Measurements from ENCODE around the gene FNDC1.

Gene FNDC1

DNA sequence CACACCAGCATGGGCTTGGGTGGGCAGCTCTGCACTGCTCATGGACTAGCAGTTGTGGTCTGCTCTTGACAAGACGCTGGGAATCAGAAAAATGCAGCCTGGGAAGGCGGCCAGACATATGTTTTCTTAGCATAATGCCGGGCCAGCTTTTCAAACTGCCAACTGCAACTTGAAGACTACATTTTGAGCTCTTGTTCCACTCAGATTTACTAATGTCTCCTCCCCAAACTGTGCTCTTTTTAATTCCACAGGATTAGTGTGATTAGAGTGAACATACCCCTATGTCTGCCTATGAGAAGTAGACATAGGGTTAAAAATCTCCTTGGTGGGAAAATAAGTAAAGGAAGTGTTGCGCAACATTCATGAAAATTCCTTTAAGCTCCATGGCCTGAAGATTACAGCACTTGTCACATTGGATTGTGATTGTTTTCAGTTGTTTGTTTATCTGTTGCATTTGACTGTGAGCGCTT lies 5.3 kb upstream of the FNDC1 start:
- DNase-seq, result no peak

DNA sequence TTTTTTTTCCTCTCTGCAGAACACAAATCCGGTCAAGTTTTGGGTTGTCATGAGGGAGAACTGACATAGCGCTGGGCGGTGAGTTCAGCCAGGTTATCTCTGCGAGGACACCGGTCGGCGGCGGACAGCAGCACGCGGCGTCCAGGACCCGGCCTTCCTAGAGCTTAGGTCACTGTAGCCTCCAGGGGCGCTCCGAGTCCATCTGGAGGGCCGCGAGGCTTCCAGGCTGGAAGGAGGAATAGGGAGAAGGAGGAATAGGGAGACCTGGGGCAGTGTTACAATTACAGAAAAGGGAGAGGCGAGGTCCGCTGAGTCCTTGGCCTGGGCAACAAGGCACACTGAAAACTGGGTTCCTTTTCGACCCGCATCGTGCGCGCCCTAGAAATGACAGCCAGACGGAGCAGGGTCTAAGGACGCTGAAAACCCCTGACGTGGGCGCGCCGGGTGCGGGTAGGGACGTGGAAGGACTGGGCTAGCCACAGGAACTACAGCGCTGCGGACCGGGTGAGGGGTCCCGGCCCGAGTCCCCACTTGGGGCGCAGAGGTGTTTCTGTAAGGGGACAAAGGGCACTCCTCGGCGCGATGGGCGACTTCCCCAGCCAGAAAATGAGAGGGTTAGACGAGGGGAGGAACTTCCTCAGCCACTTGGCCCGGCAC lies 536 bp upstream of the FNDC1 start:
- DNase-seq, result no peak

DNA sequence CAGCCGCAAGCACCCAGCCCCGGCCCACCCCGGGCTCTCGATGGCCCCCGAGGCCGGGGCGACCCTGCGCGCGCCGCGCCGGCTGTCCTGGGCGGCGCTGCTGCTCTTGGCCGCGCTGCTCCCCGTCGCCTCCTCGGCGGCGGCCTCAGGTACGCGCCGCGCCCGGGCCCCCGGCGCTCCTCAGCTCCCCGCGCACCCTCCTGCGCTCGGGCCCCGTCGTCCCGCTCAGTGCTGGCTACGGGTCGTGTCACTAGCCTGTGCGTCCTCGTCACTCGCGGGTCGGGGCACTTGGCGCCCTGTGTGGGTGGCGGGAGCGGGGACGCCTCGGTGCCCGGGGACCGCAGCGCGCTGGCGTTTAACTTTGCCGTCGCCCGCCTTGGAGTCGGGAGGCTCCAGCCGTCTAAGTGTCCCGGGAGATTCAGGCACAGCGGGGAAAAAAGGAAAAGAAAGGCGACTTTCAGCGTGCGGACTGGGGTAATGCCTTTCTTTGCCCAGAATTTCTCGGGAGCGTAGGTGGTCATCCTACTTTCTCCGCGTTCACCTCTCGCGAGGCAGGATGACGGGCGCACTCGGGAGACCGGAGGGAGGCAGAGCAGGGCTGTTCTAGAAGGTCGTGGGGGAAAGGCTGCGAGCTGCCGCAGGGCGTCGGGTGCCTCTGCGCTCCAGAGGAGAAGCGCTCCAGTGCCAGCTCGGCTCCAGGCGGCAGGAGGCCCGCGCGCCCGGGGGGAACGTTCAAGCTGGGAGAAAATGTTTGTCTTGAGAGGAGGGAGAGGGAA lies 545 bp downstream of the FNDC1 start:
- peak; percentile 4 for DNase-seq

DNA sequence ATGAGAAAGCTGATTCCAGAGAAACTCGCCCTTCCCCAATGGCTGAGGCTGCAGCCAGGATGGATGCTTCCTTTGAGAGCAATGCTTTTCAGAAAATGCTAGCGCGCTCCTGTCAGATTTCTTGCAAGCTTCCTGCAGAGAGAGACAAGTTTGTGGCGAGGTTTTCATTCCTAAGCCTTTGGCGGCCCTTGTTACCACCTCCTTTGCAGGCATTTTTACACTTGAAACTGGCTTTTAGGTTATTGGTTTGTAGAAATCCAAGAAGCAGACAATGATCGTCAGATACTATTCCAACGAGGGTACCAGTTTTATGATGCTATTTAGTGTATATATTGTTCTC lies 1.1 kb downstream of the FNDC1 start:
- no peak for DNase-seq

DNA sequence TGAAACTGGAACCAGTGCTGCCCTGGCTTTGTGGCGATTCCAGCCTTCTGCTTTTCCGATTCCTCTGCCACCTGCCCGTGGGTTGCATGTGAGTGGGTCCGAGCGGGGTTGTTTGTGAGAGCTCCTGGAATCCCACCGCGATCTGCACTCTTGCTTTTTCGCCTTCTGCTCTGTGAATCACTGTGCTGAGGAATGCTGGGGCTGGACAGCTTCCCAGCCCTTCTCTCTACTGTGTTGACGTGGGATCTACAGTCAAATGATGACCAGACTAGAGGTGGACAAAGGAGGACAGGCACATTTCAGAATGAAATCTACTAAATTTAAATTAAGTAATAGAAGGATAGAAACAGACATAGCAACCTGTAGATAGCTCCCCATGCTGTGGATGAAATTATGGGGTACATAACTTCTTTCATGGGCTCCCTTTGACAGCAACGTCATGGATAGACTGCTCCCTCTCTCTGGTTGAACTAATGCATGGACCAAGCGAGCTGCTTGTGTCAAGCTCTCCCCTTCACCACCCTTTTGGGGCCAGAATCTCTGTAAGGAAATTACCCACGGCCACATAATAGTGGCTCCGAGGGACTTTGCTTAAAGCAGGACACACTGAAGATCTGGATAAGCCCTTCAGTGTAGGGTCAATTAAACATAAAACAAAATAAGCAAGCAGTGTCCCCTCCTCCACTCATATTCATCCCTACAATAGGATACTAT lies 2.0 kb downstream of the FNDC1 start:
- DNase-seq, result no peak

DNA sequence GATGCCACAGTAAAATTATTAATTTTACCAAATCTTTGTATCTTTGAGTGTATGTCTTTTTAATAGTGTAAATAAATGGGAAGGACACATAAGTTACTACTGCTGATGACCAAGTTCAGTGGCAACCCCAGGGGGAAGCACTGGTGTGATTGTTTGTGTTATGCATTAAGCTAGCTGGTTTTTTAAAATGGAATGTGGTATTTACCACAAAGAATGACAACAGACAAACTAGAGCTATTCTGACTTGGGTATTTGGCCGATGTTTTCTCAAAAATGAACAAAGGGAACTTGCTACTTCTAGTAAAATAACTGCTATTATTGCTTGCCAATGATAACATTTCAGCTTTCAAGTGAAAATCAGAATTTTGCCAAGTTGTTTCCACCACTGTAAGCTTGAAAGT lies 2.9 kb downstream of the FNDC1 start:
- DNase-seq, result no peak

DNA sequence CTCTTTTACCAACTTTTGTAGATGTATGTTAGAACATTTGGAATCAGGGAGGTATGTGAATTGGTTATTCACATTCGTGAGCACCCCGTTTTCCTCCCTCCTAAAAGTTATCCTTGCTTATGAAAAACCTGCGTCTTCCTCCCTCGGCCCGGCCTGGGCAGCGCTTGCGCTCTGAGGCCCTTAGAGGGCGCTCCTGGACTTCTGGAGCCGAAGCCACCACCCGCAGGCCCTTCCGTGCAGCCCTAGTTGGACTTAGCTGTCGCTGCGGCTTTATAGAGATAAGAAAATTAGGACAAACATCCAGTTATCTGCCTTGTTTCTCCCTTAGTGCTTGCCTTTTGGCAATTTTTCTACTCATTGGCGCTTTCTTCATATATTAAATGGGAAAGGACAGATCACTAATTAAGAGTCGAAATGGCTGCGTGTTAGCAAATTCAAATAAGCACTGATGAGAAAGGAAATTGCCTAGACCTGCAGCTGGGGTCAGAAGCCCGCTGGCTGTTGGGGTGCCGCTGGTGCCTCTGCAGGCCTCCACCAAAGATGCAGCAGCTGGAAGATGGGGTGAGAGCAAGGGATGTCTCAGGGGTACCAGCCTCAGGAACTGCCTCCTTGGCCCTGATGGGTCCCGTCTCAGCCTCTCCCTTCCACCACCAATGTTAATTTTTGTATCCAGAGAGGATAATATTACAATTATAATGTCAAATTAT lies 5.2 kb downstream of the FNDC1 start:
- peak; percentile 46 for DNase-seq

DNA sequence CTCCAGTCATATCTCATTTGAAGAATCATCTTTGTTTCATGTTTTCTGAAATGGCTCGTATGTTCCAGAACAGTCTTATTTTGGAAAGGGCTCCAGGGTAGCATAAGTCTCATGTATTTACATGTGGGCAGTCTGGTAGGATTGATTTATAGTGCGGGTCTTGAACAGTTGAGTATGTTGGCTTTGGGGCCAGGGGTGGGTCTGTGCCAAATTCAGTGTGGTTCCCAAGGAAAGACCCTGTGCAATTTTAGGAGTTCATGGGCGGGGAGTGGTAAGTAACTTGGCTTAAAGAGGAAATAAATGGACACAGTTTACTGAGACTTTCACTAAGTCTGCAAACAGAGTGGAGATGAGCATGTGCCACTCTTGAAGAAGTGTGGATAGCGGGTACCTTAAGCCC lies 7.7 kb downstream of the FNDC1 start:
- DNase-seq, result no peak

DNA sequence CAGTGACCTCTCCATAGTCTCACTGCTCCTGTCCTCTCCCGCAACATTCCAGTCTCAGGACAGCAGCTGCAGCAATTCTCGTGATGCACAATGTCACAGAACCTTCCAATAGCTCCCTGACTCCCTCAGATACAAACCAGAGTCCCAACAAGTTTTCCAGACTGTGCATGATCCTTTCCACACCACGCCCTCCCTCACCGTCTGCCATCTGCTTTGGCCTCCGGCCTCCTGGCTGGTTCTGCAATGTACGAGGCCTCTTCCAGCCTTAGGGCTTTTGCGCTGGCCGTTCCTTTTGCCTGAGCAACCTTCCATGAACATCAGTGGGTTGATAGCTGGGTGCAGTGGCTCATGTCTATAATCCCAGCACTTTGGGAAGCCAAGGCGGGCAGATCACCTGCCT lies 9.6 kb downstream of the FNDC1 start:
- no peak for DNase-seq

DNA sequence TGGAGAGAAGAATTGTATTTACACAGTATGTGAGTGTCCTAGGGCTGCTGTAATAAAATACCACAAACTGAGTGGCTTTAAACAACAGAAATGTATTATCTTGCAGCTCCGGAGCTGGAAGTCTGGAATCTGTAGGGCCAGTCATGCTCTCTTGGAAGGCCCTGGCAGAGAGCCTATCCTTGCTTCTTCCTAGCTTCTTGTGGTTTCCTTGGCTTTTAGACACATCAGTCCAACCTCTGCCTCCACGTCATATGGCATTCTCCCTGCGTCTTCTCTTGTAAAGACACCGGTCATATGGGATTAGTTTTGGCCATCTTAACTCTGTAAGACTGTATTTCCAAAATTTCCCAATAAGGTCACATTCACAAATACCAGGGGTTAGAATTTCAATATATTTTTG lies 10.8 kb downstream of the FNDC1 start:
- DNase-seq, result no peak

DNA sequence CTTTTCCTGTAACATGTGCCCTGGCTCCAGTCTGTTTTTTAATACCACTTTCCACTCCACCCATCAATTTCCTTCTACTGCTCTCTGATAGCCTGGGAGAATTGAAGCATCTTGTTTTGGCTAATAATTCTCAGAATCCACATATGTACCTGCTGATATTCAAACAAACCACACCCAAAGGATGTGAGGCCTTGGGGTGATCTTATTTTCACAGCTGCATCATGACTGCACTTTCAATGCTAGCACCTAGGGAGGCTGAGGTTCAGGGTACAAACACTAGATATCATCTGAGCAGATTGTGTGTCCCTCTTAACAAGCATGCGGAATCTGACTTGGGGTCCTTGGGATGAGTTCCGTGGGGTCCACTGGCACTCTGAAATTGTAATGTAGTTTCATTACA lies 12.7 kb downstream of the FNDC1 start:
- no peak for DNase-seq

DNA sequence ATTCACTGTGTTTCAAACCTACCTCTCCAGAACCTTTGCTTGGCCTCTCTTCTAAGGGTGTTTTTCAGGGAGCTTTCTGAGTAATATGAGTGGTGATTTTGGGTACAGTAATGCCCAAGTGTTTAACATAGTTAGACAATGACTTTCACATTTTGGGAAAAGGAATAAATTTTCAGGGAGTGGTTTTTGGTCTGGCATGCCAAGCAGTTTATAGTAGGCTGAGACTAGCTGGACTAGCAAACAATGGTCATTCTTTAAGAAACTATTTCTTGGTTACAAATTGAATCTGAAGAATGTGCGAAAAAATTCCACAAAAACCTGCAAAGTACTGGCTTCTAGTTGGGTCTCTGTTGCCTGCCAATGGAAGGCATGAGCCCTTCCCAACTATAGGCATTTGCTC lies 15.4 kb downstream of the FNDC1 start:
- DNase-seq, result no peak

DNA sequence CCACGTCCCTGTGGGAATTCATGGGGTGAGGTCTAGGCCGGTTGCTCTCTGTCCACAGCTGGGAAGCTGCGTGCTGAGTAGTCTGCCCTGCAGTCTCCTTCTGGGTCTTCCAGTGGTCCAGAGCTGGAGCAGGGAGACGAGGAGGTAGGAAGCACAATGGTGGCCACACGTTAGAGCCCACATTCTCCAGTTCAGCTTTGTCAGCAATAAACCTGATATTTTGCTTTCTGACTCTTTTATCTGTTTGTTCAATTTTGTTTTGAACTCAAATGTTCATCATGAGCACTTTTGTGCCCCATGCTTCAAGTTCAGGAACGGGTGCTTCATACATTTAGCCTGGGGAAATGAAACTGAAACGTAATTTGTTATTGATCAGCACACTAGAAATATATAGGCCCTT lies 21.3 kb downstream of the FNDC1 start:
- DNase-seq, result no peak

DNA sequence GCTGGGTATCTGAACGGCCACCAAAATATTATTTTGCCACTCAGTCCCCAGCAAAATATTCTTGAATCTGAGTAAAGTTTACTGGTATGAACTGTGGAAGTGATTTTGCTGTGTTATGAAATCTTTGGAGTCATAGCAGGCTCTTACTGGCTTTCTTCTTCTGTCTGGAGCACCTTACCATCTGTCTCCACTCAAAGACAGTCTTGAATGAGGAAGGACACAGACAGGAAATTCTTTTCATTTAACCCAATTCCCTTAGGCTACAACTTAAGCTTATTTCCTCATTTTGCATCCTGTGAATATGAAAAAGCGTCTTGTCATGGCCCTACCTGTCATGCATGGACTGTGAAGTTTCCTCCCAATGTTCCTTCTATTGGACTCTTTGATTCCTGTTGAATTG lies 24.7 kb downstream of the FNDC1 start:
- DNase-seq, result no peak

DNA sequence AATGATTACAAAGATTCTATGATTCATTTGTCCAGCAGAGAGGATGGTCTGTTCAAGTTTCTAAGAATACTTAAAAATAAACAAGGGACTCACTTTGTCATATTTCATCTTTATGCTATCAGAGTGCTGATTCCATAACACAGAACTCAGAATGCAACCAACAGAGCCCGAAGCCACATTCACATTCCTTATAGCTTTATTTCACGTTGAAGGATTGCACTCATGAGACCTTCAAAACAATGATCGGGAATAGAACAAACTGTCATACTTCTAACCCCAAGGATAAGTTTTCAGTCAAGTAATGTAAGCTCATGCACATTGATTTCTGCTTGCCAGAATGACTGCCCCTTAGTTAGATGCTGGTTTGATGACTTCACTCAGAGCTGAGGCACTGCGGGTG lies 25.2 kb downstream of the FNDC1 start:
- DNase-seq, result no peak

DNA sequence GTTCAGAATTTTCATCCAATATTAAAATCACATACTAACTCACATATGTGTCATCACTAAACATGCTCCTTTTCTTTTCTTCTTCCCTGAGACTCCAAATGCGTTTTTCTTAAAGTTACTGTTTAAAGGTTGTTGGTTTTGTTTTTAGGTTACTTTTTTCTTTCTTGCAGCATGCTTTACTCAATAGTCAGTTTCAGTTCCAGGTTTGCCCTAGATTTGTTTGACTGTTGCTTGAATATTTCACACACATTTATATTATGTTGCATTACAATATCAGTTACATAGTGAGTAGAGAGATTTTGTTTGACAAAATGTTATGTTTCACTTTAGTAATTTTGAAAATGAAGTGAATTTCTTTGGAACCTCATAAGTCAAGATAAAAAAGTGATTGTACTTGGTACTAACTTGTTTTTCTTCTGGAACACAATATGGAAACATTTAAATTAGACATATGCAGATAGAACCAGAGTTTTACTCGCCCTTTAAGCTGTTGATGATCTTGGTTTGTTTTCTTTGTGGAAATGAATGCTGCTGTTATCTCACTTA lies 27.3 kb downstream of the FNDC1 start:
- DNase-seq, result no peak

DNA sequence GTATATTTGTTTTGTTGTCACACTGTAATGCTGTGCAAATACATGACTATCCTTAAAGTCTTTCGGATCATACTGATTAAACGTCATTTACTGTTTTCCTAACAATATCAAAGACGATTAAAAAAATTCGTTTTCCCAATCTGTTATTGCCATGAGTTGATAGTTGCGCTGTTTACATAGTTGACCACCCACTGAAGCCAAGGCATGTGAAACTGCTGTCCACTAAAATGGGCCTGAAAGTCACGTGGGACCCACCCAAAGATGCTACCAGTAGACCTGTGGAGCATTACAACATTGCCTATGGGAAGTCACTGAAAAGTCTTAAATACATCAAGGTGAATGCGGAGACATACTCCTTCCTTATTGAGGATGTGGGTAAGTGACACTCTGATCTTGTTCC lies 28.1 kb downstream of the FNDC1 start:
- no peak for DNase-seq

DNA sequence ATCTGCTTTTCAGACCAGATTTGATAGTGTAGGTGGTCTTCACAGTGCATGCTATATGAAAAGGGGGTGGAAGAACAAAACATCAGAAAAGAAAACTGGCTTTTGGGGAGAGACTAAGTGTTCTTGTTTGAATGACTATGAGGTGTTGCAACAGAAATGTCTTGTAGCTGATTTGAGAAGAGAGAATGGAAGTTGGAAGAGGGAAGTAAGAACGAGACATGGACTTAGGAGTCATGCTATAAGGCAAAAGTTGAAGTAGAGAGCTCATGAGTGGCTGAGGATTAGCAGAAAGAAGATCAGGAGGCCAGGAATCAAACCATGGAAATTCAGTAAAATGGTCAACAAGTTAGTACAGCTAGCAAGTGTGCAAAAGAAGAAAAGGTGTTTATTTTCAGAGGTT lies 32.1 kb downstream of the FNDC1 start:
- DNase-seq, result no peak

DNA sequence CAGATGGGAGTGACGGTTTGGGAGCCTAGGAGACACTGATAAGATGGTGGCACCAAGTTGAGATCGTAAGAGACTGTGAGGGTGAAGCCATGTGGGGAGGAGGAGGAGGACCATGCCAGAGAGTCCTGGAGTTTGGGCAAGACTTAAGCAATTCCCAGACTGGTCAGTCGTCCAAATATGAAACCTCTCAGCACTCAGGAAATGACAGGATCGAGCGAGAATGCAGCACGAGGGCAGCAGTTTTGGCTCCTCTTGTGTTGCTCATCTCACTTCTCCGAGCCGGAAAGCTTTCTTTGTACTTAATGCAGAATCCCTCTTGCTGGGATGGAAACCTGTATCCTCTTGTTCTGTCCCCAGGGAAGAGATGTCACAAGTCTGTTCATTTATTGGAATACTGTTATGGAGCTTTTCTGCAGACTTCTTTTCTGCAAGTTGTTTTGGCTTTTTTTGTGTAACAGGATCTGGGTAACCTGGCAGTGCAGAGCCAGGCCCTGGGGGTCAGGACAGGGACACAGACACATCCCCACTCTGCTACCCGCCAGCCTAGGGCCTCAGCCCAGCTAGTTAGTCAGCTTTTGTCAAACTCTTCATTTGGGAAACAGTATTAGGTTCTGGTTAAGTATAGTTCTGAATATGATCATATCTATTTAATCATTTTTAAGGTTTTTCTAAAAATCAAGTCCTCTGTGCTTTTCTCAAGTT lies 34.3 kb downstream of the FNDC1 start:
- no peak for DNase-seq

DNA sequence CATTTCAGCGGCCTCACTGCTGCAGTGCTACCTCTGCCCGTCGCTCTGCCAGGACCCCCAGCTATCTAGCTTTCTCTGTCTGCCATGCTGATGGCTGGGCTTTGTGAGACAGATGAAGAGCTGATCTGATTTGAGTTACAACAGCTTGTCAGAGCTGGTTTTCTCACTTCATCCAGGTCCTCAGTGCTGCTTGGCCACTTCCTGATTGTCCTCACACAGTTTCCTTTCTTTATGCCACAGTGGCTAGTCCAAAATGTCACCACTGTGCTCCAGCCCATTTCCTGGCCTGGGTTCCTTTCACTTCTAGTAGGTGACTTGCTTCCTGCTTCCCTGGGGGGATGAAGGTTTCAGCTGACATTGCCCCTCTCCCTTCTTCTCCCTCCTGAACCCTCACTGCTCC lies 35.4 kb downstream of the FNDC1 start:
- no peak for DNase-seq

DNA sequence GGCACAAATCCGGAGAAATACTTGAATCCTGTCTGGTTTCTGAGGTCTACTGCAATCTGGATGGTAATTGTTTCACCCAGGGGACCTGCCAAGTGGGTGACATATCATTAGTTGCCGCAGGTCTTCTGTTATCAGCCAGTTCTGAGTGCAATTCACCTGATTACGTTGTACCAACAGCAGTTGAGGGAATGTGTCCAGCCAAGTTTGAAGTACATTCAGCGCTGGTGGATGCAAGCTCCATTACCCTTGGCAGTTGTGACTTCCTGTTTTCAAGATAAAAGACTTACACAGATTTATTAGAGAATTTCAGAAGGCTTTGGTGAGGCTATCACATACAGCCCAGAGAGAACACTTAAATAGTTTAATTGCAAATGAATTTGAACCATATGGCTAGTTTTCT lies 42.8 kb downstream of the FNDC1 start:
- no peak for DNase-seq

DNA sequence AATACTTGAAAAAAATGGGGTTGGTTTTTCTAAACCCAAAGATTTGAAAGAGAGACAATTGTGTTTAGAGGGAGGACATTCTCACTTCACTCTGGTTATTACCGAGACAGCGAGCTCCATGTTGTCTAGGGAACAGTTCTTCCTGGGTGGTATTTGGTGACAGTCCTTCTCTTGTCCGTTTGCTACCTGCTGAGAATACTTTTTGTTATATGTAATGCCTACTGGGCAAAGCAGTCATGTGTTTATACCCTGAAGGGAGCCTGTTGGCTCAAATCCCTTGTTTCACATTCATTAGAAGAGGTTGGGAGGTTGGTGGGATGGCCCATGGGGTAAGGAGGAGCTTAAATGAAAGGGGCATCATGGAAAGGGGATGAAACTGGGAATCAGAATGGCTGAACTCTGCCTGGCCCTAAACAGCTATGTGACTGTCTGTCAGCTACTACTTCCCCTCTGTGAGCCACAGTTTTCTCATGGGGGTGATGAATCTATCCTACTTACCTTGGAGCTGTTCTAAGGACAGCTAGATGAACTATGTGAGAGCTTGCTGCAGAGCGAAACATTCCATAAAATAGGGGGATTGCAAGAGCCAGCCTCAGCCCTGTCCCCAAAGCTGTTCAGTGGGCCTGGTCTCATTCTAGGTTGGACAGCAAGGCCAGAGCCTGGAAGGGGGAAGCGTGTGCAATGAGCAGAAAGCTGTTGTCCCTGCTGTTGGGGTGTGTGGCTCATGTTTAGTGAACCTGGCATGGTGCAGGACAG lies 43.5 kb downstream of the FNDC1 start:
- no peak for DNase-seq
